Measurements from ENCODE around the gene NFIB. TPM values are rescaled to one million over a fixed set of nuclear protein-coding genes. Genes with fewer than 3 reads are reported as not detected.

The NFIB gene
- total RNA-seq, 1 experiment from 2014 or later: 3.6 TPM

- Histone ChIP-seq H3K9ac (ENCODE audit: low read length) (no peak overlapping the region), H3K4me2 (ENCODE audit: low read depth, low read length, poor library complexity, severe bottlenecking) (no peak overlapping the region), H3K79me2 (ENCODE audit: low read length) (no peaks in the 10 kb centered on the region), H3K4me1 (ENCODE audit: low read length) (no peaks in the 10 kb centered on the region), H3K9me3 (ENCODE audit: low read length) (no peaks in the 10 kb centered on the region), H4K20me1 (ENCODE audit: insufficient read depth, low read depth, low read length) (no peaks in the 10 kb centered on the region), H3K9me2 (replicated peaks; ENCODE audit: insufficient read depth, low read length) (no peaks in the 10 kb centered on the region), H3K27me3 (ENCODE audit: low read length) (no peaks in the 10 kb centered on the region), H3K4me3 (ENCODE audit: low read length) (no peak overlapping the region), H2AFZ (ENCODE audit: low read length) (no peak overlapping the region), H3K36me3 (ENCODE audit: insufficient read depth, low read length) (no peaks in the 10 kb centered on the region), H3K27ac (ENCODE audit: low read length) (no peak overlapping the region)
- DNase-seq: no peak
Measured at GRCh38 chr9:14302405-14302804, 11.5 kb downstream of the NFIB start.

DNA sequence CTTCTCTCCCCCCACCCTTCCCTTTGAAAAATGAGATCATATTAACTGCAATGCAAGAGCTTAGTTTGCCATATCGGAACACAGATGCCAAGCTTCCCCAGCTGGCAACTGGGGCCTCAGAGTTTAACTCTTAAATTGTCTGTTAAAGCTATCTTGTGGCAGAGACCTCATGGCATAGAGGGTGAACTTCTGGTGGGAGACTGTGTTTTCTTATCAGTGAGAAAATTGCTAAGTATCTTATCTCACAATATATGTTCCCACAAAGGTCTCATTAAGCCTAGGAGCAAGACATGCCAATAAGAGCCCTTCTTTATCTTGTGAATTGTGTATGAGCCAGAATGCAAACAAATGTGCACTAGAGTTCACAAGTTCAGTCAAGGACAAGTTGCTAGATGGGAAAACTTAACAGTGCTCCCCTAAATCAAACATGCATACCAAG is 12.3 kb downstream of the NFIB start:
- H3K4me2 ChIP-seq (ENCODE audit: low read depth, low read length, poor library complexity, severe bottlenecking): no peak overlapping the region
- H3K79me2 ChIP-seq (ENCODE audit: low read length): no peaks in the 10 kb centered on the region
- H4K20me1 ChIP-seq (ENCODE audit: insufficient read depth, low read depth, low read length): no peaks in the 10 kb centered on the region
- H3K27ac ChIP-seq (ENCODE audit: low read length): no peak overlapping the region
- no peaks in the 10 kb centered on the region for H3K36me3 ChIP-seq (ENCODE audit: insufficient read depth, low read length)
- H3K9ac ChIP-seq (ENCODE audit: low read length): no peak overlapping the region
- no peak overlapping the region for H2AFZ ChIP-seq (ENCODE audit: low read length)
- no peaks in the 10 kb centered on the region for H3K4me1 ChIP-seq (ENCODE audit: low read length)
- no peaks in the 10 kb centered on the region for H3K27me3 ChIP-seq (ENCODE audit: low read length)
- H3K4me3 ChIP-seq (ENCODE audit: low read length): no peak overlapping the region
- DNase-seq: no peak
- H3K9me3 ChIP-seq (ENCODE audit: low read length): no peaks in the 10 kb centered on the region
- H3K9me2 ChIP-seq (replicated peaks; ENCODE audit: insufficient read depth, low read length): no peaks in the 10 kb centered on the region

DNA sequence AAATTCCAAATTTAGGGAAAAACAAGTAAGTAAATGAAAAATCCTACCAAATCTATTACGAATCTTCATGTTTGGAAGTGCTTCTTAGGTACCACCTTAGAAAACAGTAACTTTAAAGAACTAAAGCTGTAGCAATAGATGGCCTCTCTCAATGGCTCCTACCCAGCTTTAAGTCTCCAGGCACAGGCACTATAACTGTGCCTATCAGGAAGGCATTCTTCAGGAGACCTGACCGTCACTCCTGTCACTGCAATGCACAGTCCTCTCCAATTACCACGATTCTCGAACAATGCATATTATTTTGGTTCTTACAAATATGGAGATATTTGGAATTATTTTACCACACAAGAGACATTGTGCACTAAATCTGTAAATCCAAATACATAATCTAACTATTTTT is 12.9 kb downstream of the NFIB start:
- H3K4me2 ChIP-seq (ENCODE audit: low read depth, low read length, poor library complexity, severe bottlenecking): no peak overlapping the region
- DNase-seq: no peak
- no peaks in the 10 kb centered on the region for H3K79me2 ChIP-seq (ENCODE audit: low read length)
- no peak overlapping the region for H3K9ac ChIP-seq (ENCODE audit: low read length)
- no peaks in the 10 kb centered on the region for H4K20me1 ChIP-seq (ENCODE audit: insufficient read depth, low read depth, low read length)
- no peak overlapping the region for H3K27ac ChIP-seq (ENCODE audit: low read length)
- H2AFZ ChIP-seq (ENCODE audit: low read length): no peak overlapping the region
- no peaks in the 10 kb centered on the region for H3K36me3 ChIP-seq (ENCODE audit: insufficient read depth, low read length)
- H3K9me3 ChIP-seq (ENCODE audit: low read length): no peaks in the 10 kb centered on the region
- H3K4me1 ChIP-seq (ENCODE audit: low read length): no peaks in the 10 kb centered on the region
- H3K4me3 ChIP-seq (ENCODE audit: low read length): no peak overlapping the region
- no peaks in the 10 kb centered on the region for H3K27me3 ChIP-seq (ENCODE audit: low read length)
- no peaks in the 10 kb centered on the region for H3K9me2 ChIP-seq (replicated peaks; ENCODE audit: insufficient read depth, low read length)

DNA sequence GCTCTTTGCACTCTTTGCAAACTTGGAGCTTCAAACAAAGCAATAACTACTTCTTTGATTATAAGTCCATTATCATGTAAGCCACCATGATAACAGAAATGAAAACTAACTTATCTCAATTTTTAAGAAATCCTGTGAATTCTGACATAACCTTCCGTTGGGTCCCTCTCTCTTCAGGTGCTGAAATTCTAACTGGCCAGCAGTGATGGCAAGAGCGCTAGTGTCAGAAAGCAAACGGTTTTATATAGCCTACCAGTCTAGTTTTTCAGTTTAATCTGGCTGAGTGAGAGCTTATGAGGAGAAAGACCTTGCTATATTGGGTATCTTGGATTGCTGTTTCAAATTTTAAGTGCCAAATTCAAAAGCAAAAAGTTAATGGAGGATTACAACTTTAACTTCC is 13.4 kb downstream of the NFIB start:
- DNase-seq: no peak
- Histone ChIP-seq H3K27ac (ENCODE audit: low read length) (no peak overlapping the region), H2AFZ (ENCODE audit: low read length) (no peak overlapping the region), H3K4me2 (ENCODE audit: low read depth, low read length, poor library complexity, severe bottlenecking) (no peak overlapping the region), H3K36me3 (ENCODE audit: insufficient read depth, low read length) (no peaks in the 10 kb centered on the region), H3K4me1 (ENCODE audit: low read length) (no peaks in the 10 kb centered on the region), H3K4me3 (ENCODE audit: low read length) (no peak overlapping the region), H4K20me1 (ENCODE audit: insufficient read depth, low read depth, low read length) (no peaks in the 10 kb centered on the region), H3K79me2 (ENCODE audit: low read length) (no peaks in the 10 kb centered on the region), H3K9me3 (ENCODE audit: low read length) (no peaks in the 10 kb centered on the region), H3K9me2 (replicated peaks; ENCODE audit: insufficient read depth, low read length) (no peaks in the 10 kb centered on the region), H3K27me3 (ENCODE audit: low read length) (no peaks in the 10 kb centered on the region), H3K9ac (ENCODE audit: low read length) (no peak overlapping the region)

- Histone ChIP-seq H3K4me1 (ENCODE audit: low read length) (no peaks in the 10 kb centered on the region), H3K36me3 (ENCODE audit: insufficient read depth, low read length) (no peaks in the 10 kb centered on the region), H3K9me2 (replicated peaks; ENCODE audit: insufficient read depth, low read length) (no peaks in the 10 kb centered on the region), H3K27ac (ENCODE audit: low read length) (no peak overlapping the region), H4K20me1 (ENCODE audit: insufficient read depth, low read depth, low read length) (no peaks in the 10 kb centered on the region), H3K9me3 (ENCODE audit: low read length) (no peaks in the 10 kb centered on the region), H3K4me2 (ENCODE audit: low read depth, low read length, poor library complexity, severe bottlenecking) (no peak overlapping the region), H3K27me3 (ENCODE audit: low read length) (no peaks in the 10 kb centered on the region), H3K79me2 (ENCODE audit: low read length) (no peaks in the 10 kb centered on the region), H3K4me3 (ENCODE audit: low read length) (no peak overlapping the region), H3K9ac (ENCODE audit: low read length) (no peak overlapping the region), H2AFZ (ENCODE audit: low read length) (no peak overlapping the region)
- no peak for DNase-seq
Measured at GRCh38 chr9:14300040-14300439, 13.9 kb downstream of the NFIB start.

DNA sequence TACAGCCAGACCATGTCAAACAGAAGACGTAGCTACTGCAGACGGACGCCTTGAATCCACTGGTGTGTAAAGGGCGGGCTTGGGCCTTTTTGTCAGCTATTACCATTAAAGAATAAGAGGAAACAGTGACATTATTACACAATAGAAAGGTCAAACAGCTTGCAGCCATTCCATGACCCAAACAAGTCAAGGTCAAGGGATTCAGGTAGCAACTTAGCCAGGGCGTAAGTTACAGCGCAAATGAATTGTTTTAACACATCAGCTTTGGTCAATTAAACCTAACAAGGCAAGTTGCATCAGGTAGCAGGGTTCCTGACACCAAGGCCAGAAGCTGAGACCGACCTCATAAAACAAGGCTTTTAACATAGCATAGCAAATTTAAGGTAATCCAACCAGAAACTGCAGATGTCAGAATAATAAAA is 15.3 kb downstream of the NFIB start:
- Histone ChIP-seq H3K79me2 (ENCODE audit: low read length) (no peaks in the 10 kb centered on the region), H3K9me3 (ENCODE audit: low read length) (no peaks in the 10 kb centered on the region), H3K4me1 (ENCODE audit: low read length) (no peaks in the 10 kb centered on the region), H2AFZ (ENCODE audit: low read length) (no peak overlapping the region), H3K36me3 (ENCODE audit: insufficient read depth, low read length) (no peaks in the 10 kb centered on the region), H3K9ac (ENCODE audit: low read length) (no peak overlapping the region), H3K4me2 (ENCODE audit: low read depth, low read length, poor library complexity, severe bottlenecking) (no peak overlapping the region), H3K4me3 (ENCODE audit: low read length) (no peak overlapping the region), H3K9me2 (replicated peaks; ENCODE audit: insufficient read depth, low read length) (no peaks in the 10 kb centered on the region), H3K27me3 (ENCODE audit: low read length) (no peaks in the 10 kb centered on the region), H3K27ac (ENCODE audit: low read length) (no peak overlapping the region), H4K20me1 (ENCODE audit: insufficient read depth, low read depth, low read length) (no peaks in the 10 kb centered on the region)
- DNase-seq: no peak

- H2AFZ ChIP-seq (ENCODE audit: low read length): no peak overlapping the region
- no peaks in the 10 kb centered on the region for H3K9me2 ChIP-seq (replicated peaks; ENCODE audit: insufficient read depth, low read length)
- no peak overlapping the region for H3K4me3 ChIP-seq (ENCODE audit: low read length)
- no peaks in the 10 kb centered on the region for H4K20me1 ChIP-seq (ENCODE audit: insufficient read depth, low read depth, low read length)
- H3K79me2 ChIP-seq (ENCODE audit: low read length): no peaks in the 10 kb centered on the region
- no peak overlapping the region for H3K27ac ChIP-seq (ENCODE audit: low read length)
- no peaks in the 10 kb centered on the region for H3K27me3 ChIP-seq (ENCODE audit: low read length)
- H3K4me1 ChIP-seq (ENCODE audit: low read length): no peaks in the 10 kb centered on the region
- H3K36me3 ChIP-seq (ENCODE audit: insufficient read depth, low read length): no peaks in the 10 kb centered on the region
- H3K4me2 ChIP-seq (ENCODE audit: low read depth, low read length, poor library complexity, severe bottlenecking): no peak overlapping the region
- DNase-seq: no peak
- H3K9me3 ChIP-seq (ENCODE audit: low read length): no peaks in the 10 kb centered on the region
- no peak overlapping the region for H3K9ac ChIP-seq (ENCODE audit: low read length)
Measured at GRCh38 chr9:14296495-14297113, 17.3 kb downstream of the NFIB start.

DNA sequence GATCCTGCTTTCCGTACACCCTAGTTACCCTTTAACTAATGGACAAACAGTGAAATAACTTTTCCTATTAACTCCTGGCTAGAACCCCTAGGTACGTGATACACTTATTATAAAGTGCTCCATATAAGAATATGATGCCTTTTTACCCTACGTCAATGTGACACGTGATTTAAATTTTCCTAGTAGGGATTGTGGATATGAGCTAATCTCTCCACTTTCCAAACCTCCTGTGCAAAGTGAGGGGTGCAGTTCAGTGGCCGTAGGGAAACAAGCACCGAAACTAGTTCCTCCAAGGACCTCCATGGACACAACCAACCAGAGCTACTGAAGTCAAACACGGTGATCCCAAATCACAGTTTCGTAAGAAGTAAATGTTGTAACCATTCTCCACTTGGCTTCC is 19.3 kb downstream of the NFIB start:
- Histone ChIP-seq H3K4me3 (ENCODE audit: low read length) (no peak overlapping the region), H3K27me3 (ENCODE audit: low read length) (no peaks in the 10 kb centered on the region), H3K4me2 (ENCODE audit: low read depth, low read length, poor library complexity, severe bottlenecking) (no peak overlapping the region), H3K27ac (ENCODE audit: low read length) (no peak overlapping the region), H3K9ac (ENCODE audit: low read length) (no peak overlapping the region), H3K36me3 (ENCODE audit: insufficient read depth, low read length) (no peaks in the 10 kb centered on the region), H3K9me3 (ENCODE audit: low read length) (no peaks in the 10 kb centered on the region), H4K20me1 (ENCODE audit: insufficient read depth, low read depth, low read length) (no peaks in the 10 kb centered on the region), H3K4me1 (ENCODE audit: low read length) (no peaks in the 10 kb centered on the region), H3K79me2 (ENCODE audit: low read length) (no peaks in the 10 kb centered on the region), H3K9me2 (replicated peaks; ENCODE audit: insufficient read depth, low read length) (no peaks in the 10 kb centered on the region), H2AFZ (ENCODE audit: low read length) (no peak overlapping the region)
- DNase-seq: no peak

DNA sequence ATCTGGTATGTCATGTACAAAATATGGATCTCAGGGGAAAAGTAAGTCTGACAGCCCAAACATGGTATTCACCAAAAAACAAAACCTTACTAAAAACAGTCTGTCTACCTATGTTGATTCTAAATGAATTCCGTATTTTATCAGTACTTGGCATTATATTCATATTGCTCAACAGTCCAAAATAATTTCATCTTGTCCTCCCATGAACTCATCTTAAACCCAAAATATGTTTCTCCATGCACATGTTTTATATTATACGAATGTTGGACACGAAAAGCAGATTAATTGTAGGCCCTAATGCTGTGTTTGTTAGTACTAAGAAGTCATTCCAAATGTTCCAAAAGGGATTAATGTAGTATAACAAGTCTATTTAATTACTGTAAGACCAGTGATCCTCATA is 20.1 kb downstream of the NFIB start:
- Histone ChIP-seq H3K4me2 (ENCODE audit: low read depth, low read length, poor library complexity, severe bottlenecking) (no peak overlapping the region), H3K27ac (ENCODE audit: low read length) (no peak overlapping the region), H2AFZ (ENCODE audit: low read length) (no peak overlapping the region), H3K9ac (ENCODE audit: low read length) (no peak overlapping the region), H3K36me3 (ENCODE audit: insufficient read depth, low read length) (no peaks in the 10 kb centered on the region), H3K4me1 (ENCODE audit: low read length) (no peaks in the 10 kb centered on the region), H3K79me2 (ENCODE audit: low read length) (no peaks in the 10 kb centered on the region), H4K20me1 (ENCODE audit: insufficient read depth, low read depth, low read length) (no peaks in the 10 kb centered on the region), H3K9me3 (ENCODE audit: low read length) (no peaks in the 10 kb centered on the region), H3K27me3 (ENCODE audit: low read length) (no peaks in the 10 kb centered on the region), H3K9me2 (replicated peaks; ENCODE audit: insufficient read depth, low read length) (no peaks in the 10 kb centered on the region), H3K4me3 (ENCODE audit: low read length) (no peak overlapping the region)
- no peak for DNase-seq
